NCI-H1105 (cell line): ENCODE measurements around the gene SHLD1.

Experiments used
- DNase-seq: peaks from one replicate; lab custom pipeline; 2025; lab: John Stamatoyannopoulos, UW

Gene SHLD1

DNA sequence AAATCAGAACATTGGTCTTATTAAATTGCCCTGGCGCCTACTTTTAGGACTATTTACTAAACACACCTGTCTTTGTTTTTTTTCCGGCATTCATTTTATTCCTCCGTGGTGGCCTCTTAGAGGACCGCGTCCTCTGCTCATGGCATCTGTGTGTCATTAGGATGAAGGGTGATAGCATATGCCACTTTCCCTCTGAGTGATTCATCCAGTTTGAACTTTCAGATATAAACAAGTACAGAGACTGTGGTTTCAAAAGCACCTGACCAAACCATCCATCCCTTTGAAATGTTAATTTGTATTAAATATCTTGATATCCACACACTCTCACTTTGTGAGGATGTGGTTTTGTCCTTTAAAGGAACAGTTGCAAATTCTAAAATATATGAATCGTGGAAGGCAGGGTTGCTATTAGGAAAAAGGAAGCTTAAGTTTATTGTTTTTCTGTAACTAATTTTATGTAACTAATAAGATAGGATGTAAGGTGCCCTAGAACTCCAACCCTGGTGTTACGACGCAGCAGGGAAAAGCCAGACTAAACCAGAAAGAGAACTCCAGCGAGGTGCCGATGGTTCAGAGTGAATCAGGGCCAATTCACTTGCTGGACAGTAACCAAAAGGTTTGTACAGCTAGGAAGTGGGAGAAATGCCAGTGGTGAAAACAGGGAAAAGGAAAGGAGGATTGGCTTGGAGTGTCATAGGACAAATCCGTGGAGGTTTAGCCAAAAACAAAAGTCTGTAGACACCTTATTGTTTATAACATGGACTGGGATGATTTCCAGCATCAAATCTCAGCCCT is 98.7 kb downstream of the SHLD1 start:
- no peak for DNase-seq

DNA sequence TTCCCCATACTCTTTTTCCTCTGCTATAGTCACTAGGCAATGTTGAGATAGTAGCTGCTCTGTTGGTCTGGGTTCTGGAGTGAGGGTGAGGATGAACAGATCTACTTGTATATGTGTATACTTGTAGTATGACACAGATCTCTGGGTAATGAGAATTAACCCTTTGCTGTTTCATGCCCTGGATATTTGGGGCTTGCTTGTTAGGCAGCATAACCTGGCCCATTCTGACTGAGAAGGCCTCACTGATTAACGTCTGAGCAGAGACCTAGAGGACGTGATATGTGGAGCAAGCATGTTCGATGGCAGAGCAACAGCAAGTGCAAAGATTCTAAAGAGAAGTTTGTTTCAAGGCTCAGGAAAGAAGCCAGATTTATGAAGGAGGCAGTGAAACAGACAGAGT is 105.7 kb downstream of the SHLD1 start:
- no peak for DNase-seq

DNA sequence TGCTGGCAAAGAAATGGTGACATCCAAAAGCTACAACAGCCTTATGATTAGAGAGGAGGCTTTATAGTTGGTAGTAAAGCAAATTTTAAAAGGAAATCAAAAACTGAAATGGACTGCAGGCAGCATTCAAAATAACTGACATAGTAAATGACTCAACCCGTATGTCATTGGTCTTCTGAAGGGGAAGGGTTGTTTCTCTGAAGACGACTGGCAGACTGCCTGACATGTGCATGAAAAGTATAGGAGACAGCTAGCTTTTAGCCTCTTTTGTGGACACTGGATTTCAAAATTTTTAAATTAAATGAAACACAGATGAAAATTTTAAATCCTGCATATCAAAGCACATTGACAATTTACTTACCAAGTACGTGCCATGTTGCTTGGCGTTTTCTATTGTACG is 109.4 kb downstream of the SHLD1 start:
- DNase-seq: no peak

DNA sequence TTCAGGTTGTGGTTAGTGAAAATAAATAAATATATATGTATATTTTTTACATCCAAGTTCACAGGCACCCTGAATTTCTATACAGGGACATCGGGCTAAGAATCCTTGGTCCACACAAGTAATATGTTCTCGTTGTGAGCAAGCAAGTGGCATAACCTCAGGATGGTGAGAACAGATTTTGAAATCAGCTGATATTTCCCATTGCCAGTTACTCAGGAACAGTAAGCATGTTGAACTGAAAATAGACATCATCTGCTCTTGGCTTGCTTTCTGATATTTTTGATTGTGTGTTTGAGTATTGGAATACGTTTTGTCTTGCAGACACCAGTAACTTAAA is 112.5 kb downstream of the SHLD1 start:
- no peak for DNase-seq

DNA sequence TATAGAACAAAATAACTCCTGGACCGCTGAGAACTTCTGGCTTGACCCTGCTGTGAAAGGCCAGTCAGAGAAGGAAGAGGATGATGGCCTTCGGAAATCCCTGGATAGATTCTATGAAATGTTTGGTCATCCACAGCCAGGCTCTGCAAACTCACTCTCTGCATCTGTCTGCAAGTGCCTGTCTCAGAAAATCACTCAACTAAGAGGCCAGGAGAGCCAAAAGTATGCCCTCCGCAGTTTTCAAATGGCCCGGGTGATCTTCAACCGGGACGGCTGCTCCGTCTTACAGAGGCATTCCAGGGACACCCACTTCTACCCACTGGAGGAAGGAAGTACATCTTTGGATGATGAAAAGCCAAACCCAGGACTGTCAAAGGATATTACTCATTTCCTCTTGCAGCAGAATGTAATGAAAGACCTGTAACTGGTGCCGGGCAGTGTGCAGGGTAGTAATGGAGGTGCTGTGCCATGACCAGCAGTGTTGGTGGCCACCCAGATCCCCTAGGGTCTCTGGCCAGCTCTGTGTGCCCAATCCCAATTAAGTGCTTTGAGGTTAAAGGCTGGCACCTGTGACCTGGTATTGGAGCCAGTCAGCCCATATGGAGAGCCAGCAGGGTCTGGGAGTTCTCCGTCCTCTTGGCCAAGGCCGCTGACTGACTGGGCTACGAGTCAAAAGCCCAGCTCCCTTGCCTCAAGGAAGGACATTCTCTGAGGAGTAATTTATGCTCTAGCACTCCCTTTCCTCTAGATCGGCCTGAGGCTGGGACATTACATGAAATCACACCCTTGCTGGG is 113.0 kb downstream of the SHLD1 start:
- DNase-seq: no peak

DNA sequence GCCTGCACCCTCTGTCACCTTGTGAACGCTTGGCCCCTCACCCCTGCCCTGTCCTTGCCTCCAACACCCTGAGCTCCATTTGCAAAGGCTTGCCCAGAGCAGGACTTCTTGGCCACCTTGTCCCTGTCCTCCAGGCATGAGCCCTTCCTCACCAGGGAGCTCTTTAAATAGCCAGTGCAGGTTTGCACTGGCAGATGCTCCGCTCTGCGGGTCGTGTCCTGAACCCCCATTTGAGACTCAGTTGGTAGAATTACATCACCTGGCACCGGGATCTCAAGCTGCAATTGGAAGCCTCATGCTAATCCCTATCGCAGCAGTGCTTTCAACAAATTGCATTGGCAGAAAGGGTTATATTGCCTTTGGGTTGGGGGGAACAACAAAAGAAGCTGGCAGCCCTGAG is 114.2 kb downstream of the SHLD1 start:
- DNase-seq: no peak

DNA sequence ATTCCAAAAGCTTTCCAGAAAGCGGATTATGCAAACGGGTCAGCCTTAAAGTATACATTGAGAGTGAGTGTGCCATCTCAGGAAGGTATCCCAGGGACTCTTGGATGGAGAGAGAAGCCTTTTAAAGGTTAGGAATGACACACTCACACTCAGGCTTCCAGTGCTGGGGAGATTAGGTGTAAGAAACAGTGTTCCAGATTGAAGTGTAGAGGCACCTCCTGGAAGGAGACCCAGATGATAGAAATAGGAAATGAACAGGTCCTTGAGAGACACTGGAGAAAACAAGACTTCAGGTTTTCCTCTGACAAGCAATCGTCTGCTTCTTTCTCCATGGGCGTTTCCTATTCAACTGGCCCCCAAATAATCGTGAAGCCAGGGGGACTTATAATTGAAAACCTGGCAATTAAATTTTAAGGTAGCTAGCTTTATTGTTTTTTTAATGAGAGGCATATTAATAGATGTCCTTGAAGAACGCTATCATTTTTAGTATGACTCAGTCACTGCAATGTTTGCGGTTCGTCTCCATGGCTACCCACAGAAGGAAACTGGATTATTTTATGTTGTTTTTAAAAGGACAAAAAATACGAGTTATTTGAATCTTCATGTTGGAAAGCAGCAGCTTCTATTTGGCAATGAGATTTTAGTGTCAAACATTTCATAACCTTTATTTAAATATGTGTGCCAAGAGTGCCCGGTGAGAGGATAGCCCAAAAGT is 114.8 kb downstream of the SHLD1 start:
- DNase-seq: no peak

DNA sequence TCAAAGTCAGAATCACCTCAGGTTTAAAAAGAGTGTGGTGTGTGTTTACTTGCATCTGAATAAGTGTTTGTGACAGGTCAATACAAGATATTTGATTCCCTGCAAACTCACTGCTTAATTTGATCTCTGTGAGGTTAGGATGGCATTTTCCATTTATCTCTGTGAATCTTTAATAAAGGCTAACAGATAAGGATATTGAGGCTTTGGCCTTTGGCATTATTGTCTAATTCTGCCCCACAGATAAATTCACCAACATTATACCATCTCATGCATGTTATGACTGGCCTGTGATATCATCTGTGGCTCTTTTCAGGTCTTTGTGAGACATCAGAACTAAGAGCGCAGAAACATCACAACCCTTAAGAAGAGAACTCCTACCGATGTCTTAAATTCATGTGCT is 115.4 kb downstream of the SHLD1 start:
- DNase-seq: no peak

DNA sequence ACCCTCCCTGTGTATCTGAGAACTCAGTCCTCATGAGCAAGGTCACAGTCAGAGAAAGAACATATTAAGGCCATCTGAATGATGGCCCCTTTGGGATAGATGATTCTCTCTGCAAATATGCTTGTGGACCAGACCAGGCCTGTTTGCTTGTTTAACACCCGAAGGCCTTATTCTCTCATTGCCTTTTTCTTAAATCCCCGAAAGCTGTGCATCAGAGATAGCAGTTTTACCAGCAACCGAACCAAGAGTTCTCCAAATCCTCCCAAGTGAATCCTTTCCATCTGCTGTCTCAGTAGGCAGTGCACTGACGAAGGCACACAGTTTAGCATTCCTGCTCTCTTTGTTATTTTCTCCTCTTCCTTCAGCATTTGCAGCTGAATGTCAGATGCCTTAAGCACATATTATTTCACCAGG is 120.4 kb downstream of the SHLD1 start:
- no peak for DNase-seq

DNA sequence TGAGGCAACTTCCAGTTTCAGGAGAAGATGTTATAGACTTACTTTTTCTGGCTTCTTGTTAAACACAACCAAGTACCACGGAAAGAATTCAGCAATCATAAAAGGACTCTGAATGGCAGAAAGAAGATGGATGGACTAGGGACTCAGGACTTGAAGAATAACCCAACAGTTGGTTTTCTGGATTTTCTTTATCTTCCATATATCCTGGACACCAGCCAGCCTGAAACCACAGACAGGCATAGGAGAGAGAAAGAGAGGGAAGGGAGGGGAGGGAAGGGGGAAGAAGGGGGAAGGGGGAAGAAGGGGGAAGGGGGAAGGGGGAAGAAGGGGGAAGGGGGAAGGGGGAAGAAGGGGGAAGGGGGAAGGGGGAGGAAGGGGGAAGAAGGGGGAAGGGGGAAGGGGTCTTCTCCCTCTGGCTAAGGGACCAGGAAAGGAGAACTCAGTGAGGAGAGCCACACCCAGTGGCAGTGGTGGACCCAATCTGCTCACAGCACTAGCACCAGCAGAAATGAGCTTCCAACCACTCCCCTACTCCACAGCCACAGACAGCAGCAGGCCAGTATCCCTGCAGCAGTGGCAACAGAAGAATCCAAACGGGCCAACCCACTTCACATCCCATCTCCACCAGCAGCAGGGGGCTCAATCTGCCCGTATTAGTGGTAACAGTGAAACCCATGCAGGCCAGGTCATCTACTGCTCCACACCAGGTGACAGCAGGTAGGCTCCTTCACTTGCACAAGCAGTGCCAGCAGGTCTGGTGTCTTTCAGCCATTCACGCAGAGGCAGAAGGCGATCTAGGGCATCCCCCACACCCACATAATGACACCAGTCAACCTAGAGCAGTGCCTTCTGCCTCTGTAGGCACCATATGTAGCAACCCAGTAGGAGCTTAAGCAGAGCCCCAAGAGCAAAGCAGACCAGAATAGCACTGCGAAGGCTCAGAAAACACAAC is 121.5 kb downstream of the SHLD1 start:
- no peak for DNase-seq

DNA sequence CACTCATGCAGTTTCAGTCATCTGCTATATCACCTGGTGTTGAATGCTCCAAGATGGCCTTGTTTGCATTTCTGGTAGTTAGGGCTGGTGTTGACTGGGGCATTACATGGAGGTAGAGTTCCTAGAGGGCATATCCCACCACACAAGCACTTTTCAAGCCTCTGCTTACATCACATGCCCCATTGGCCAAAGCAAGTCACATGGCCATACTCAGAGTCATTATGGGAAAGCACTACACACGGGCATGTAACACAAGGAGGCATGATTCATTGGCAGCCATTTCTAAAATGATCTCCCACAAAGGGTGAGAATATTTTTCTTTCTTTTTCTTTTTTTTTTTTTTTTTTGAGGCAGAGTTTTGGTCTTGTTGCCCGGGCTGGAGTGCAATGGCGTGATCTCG is 126.9 kb downstream of the SHLD1 start:
- no peak for DNase-seq

DNA sequence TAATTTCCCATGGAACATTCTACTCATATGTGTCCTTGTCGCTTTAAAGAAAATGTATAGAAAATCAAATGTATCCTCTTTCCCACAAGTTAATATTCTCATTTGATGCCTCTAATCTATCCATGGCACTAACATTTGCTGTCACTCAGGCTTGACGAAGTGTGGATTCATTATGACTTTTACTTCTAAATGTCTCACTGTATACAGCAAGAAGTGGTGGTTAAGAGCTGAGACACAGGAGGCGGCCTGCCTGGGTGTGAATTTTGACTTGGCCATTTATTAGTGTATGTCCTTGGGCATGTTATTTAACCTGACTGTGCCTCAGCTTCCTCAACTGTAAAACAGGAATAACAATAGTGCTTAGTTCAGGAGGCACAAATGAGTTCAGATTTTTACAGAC is 130.1 kb downstream of the SHLD1 start:
- no peak for DNase-seq

DNA sequence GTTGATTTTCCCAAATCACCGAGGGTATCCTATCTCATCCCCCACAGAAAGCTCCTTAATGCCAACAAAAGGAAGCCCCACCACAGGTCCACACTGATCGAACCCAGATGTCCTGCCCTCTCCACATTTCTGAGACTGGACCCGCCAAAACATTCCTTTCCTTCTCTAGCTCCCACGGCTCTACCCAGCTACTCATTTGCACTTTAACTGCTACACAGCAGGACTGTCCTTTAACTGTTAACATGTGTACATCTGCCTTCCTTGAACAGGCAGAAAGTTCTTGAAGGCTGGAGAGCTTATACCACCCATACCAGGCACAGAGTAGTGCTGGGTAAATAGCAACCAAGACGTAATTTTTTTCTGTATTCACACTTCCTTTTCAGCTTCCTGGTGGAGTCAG is 131.5 kb downstream of the SHLD1 start:
- no peak for DNase-seq

DNA sequence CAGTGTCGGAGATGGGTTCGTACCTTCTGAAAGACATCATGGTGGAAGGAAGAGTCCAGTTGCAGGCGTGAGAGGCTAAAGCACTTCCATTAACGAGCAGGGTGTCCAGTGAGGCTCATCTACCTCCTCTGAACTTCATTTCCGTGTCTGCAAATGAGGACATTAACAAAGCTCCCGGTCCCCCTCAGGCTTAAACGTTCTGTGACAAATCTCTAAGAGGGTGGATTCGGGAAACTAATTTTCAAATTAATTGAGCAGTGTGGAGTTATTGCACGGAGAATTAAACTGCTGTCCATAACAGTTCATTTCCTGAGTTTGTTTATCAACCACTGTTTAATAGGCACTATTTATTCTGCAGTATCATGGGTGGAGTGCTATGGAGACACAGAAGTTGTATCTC is 132.0 kb downstream of the SHLD1 start:
- no peak for DNase-seq

DNA sequence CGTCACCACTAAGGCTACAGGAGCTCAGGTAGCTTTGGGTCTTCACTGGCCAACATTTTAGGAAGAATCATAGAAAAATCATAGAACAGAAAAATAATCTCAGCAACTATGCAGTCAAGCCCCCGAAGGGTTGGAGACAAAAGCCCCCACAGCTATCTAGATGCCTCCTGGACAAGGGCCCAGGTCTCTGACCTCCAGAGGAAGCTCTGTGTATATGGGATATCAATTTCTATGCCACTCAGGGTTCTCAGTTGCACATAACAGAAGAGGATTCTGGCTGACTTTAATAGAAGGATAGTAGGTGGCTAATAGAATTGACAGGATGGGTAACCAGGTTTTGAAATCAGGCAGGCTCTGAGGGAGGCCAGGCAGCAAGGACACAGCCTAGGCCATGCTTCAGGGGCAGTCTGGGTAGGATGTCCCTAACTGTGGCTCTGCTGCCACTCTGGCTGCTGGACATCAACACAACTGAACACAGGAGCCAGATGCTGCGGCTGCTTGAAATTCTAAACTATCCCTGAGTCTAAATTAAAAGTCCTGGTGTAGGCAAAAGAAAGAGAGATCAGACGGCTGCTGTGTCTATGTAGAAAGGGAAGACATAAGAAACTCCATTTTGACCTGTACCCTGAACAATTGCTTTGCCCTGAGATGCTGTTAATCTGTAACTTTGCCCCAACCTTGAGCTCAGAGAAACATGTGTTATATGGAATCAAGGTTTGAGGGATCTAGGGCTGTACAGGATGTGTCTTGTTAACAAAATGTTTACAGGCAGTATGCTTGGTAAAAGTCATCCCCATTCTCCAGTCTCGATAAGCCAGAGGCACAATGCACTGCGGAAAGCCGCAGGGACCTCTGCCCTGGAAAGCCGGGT is 134.5 kb downstream of the SHLD1 start:
- DNase-seq: no peak

DNA sequence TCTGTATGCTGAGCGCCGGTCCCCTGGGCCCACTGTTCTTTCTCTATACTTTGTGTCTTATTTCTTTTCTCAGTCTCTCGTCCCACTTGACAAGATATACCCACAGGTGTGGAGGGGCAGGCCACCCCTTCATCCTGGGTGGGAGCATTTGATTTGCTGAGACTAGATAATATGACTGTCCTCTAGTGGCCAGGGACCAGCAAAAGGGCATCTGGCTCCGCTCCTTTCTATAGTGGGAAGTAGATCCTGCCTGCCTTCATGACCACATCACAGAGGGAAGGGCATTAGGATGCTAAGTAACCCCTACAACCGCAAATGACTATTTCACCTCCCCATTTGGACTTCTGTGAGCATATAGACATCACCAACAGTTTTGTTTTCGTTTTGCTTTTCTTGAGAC is 135.7 kb downstream of the SHLD1 start:
- no peak for DNase-seq

DNA sequence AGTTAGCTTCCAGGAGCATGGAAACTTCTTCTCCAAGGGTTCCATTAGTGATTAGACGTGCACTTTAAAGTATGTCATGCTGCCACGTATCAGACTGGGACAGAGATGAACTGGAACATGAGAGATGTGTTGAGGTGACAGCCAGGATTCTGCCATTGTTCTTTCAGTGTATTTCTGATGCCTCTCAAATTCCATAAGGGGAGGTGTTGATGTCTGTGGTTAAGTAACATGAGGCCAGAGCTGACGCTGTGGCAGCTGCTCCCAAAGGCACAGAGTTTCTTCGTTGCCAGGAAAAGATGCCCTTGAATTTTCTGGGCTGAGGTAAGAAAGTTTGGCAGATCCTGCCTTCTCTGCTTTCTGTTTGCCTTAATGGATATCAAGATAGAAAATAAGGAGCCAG is 136.6 kb downstream of the SHLD1 start:
- DNase-seq: no peak

DNA sequence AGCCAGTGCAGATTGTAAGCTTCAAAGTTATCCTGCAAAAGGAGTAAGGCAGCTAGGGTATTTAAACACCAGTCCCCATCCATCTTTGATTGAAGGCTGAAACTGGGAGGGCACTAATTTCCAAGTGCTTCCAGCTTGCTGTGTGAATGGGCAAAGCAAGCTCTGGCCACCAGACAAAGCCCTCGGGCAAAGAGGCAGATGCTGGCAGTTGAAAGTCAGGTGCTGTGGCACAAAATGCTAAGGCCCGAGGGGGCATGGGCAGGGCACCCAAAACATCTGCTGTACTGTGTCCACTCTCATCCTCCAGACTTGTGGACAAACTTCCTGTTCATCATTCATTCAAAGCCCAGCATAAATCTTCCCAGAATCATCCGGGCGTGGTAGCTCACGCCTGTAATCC is 137.2 kb downstream of the SHLD1 start:
- no peak for DNase-seq

DNA sequence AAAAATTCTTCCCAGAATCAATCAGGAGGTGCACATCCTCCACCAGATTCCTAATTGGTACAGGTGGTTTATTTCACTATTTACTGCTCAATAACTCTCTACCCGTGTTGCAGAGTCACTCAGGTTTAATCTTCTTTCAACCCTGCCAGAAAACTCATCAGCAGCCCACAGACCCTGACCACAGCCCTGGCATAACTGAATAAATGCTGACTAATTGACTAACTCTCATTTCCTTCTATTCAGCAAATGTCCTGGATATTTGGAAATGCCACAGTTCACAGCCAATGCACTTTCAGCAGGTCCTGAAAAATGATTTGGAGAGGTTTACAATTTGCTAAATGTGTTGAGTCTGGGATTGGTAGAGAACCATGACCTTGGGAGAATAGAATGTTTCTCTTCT is 137.8 kb downstream of the SHLD1 start:
- DNase-seq: no peak

DNA sequence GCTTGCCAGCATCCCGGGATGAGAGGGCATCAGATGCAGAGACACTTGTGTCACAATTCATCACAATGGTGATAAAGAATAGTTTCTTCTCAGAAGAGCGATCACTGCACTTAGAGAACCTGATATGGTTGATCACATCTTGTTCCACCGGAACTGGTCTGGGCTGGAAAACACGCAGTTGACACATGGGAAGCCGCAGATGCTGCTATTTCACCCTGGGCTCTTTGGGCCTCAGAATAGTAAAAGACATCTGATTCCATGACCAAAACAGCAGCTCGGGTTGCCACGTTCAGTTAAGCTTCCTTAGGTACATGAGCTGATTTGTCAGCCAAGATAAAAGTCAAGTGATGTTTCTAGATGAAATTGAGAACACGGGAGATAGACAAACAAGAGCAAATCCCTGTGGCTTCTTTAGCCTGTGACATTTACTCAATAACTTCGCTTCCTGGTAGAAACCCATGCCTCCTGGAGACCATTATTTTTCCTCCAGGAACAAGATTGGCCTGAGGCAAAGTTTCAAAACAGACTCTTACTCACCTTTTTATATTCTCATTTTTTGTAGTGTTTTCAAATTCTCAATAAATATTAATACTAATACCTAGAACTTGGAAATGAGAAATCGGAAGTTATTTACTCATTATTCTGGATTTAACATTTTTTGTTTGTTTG is 140.7 kb downstream of the SHLD1 start:
- DNase-seq: no peak
